CD4-positive, alpha-beta T cell treated with Interferon alpha-2 for 1 hour (primary cell): ENCODE measurements around the gene SLC22A17.

Experiments used
- DNase-seq, 2 donors: peaks; one replicate each; pipeline ENCODE4 v3.0.0-alpha.2; 2020 to 2022

Gene SLC22A17

GRCh38 chr14:23302290-23303225 is 50.1 kb downstream of the SLC22A17 start, which contains the start of gene PPP1R3E:
PPP1R3E (minus strand) TSS chr14:23302859; CDS start chr14:23302576, 283 bp downstream.
- peak; percentile 84 to 88 for DNase-seq

DNA sequence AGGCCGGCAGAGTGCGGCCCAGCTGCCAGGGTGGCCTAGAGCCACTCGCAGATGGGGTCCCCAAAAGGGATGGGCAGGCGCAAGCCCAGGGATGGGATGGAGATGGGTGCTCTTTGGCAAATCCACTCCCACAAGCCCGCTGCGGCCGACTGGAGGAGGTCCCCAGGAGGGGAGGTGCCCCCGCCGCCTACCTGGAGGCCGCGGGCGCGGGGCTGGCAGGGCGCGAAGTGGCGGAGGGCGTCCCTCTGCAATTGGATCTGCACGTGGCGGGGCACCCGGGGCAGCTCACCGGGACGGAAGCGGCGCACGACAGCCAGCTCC is 50.8 kb downstream of the SLC22A17 start:
- no peak for DNase-seq

DNA sequence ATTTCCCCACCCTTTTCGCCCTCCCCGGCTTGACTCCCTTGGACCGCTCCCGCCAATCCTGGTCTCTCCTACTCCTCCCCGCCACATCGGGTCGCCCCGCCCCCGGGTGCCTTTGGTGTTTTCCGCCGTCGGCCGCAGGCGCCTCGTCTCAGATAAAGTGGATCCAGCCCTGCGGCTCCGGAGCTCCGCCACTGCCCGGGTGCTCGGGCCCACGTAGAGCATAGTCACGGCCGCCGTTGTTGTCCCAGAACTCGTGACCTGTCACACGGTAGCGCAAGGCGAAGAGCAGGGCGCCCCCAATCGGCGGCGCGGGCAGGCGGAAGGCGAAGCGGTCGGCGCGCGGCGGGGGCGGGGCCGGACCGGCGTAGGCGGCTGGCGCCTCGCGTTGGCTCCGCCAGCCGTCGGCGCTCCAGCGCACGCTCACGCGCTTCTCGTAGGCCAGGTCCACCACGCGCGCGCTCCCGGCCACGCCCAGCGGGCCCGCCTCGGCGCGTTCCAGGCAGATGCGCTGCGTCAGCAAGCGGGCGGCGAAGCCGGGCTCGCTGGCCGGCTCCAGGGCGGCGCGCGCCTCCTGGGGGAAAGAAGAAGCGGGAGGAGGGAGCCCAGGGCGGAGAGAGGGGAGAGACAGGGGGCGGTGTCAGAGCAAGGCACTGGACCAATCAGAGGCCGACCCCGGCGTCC is 51.3 kb downstream of the SLC22A17 start:
- DNase-seq: peak; percentile 97 to 98

- DNase-seq: no peak
Measured at GRCh38 chr14:23300687-23301223, 51.9 kb downstream of the SLC22A17 start.

DNA sequence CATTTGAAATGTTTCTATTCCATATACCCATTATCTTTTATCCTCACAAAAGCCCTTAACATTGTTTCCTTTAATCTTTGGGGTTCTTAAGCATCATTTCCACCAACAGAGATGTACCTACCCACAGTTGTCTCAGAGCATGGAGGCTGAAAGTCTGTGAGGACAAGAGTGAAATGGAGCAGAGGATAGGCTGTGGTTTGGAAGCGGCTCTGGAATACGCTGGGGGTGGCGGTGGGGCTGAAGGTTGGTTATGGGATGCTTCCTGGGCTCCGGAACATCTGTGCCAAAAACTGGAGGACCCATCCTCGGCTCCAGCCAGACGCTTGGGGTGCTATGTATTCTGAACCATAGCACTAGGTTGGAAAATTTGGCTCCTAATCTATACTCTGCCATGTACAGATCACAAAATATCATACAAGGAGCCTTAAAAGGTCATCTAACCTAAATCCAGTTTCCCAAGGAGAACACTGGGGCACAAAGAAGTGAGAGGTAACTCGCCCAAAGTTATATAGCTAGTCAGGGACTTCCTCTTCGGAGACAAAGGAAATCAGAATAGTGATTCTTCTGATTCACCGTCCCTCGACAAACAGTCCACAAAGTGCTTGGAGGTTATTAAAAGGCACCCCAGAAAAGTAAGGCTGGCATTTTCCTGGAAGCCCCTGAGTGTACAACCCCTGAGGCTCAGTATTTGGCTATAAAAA is 52.6 kb downstream of the SLC22A17 start:
- DNase-seq: no peak

- peak; percentile 30 to 62 for DNase-seq
Measured at GRCh38 chr14:23299211-23299957, 53.3 kb downstream of the SLC22A17 start.

DNA sequence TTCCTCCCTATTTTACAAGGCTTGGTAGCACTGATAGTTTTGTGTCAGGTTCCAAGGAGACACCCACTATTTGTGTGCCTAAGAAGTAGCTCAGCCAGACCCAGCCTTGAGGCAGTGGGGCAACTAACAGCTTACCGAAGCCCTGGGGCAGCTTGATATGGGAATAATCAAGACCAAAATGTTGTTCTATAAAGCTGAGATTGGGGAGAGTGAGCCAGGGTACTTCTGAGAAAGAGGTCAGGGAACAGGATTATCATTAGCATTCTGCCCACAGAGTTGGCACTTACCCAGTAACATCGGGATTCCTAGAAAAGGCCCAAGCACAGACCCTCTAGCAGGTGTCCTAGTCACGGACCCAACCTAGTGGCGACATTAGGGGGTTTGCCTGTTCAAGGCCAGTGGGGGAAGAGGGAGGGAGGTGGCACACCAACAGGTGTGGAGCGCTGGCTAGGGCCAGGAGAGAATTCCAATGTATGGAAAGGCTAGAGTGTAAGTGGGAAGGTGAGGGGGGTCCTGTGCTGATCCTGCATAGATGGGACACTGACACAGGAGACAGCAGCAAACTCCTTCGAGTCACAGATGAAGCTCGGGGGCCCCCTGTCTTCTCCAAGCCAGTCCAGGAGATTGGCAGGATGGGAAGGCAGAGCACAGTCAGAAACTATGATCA is 54.9 kb downstream of the SLC22A17 start:
- no peak for DNase-seq

- no peak for DNase-seq
Measured at GRCh38 chr14:23297096-23297495, 55.6 kb downstream of the SLC22A17 start.
